Measurements from ENCODE around the gene HAUS7.

DNA sequence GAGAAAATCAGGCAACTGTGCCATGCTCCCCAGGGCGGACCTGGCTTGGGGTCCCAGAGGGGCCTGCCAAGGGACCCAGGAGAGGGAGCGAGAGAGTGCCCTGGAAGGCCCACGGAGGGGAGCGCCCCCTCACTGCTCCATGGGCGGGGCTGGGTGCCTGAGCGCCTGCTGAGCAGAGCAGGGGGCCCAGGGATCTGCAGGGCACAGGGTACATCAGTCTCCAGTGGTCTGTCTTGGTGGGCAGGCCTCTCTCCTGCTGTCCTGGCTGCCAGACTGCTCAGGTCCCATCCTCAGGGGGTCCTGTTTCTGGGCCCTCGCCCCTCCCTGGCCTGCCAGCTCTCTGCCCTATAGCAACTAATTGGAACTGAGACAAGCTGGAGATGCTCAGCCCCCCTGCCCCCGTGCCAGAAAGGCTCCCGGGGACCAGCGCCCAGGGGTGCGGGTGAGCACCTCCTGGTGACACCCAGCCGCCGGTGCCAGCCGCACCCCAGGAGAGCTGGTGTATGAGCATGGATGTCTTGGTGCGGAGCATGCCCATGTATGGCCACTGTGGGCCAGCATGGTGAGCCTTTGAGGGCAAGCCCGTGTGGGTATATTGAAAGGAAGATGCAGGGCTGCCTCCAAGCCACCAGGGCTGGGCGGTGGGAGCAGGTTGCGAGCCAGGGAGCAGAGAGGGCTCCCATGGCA, 25.7 kb upstream of the HAUS7 start:
- TF ChIP-seq, protein P1, sequence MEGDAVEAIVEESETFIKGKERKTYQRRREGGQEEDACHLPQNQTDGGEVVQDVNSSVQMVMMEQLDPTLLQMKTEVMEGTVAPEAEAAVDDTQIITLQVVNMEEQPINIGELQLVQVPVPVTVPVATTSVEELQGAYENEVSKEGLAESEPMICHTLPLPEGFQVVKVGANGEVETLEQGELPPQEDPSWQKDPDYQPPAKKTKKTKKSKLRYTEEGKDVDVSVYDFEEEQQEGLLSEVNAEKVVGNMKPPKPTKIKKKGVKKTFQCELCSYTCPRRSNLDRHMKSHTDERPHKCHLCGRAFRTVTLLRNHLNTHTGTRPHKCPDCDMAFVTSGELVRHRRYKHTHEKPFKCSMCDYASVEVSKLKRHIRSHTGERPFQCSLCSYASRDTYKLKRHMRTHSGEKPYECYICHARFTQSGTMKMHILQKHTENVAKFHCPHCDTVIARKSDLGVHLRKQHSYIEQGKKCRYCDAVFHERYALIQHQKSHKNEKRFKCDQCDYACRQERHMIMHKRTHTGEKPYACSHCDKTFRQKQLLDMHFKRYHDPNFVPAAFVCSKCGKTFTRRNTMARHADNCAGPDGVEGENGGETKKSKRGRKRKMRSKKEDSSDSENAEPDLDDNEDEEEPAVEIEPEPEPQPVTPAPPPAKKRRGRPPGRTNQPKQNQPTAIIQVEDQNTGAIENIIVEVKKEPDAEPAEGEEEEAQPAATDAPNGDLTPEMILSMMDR (conservative IDR thresholded peaks at IDR 0.05): no peak
- no peak for TF ChIP-seq ZFX (IDR thresholded peaks at IDR 0.05)

All from C4-2B (cell line).